Measurements from ENCODE around the gene SURF4. TPM values are rescaled to one million over a fixed set of nuclear protein-coding genes. Genes with fewer than 3 reads are reported as not detected.

The SURF4 gene
- total RNA-seq, 1 donor from 2014 or later, result 211 TPM

DNA sequence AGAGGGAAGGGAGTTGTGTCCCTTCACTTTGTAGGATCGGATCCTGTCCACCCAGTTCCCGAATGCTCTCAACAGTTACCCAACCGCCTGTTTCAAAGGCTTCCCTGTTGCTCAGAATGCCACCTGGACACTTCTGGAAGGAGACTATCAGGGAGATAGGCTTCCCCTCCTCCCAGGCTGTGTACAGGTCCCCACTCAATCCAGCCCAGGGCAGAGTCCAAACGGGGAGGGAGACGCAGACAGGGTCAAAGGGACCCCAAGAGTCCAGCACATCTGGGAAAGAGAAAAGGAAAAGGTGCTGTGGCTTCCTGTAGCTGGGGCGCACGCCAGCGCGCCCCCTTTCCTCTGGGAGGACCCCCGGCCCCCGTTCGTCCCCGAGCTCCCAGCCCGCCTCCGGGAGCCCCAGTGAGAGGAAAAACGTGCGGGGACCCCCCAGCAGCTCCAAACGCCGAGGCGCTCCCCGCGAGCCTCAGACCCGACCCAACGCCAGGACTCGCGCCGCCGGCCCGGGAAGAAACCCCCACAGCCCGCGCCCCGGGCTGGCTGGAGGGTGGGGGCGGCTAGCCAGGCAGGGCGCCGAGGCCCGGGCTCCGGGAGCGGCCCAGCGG, 640 bp downstream of the SURF4 start:
- no peak for DNase-seq (ENCODE audit: low spot score)

GRCh38 chr9:133374612-133375115, 1.2 kb downstream of the SURF4 start:
- DNase-seq (ENCODE audit: low spot score), result no peak

GRCh38 chr9:133372144-133372543, 3.7 kb downstream of the SURF4 start:
- no peak for DNase-seq (ENCODE audit: low spot score)

GRCh38 chr9:133371261-133371711, 4.6 kb downstream of the SURF4 start:
- DNase-seq (ENCODE audit: low spot score), result no peak

DNA sequence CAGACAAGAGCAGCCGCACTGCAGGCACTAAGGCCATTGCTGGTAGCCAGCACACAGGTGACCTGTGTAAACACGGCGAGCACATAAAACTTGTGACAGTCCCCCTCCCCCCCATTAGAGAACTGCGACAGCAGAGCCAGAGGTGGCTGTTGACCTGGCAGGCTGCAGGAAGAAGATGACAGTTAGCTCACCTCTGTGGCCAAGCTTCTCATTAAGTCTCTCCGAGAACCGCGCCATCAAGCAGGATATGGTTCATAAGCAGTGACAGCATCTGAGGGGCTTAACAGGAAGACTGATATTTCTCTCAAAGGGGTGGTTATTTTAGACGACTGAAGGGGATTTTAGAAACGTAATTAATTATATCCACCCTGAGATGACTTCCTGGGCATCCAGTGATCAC, 5.2 kb downstream of the SURF4 start:
- no peak for DNase-seq (ENCODE audit: low spot score)

DNA sequence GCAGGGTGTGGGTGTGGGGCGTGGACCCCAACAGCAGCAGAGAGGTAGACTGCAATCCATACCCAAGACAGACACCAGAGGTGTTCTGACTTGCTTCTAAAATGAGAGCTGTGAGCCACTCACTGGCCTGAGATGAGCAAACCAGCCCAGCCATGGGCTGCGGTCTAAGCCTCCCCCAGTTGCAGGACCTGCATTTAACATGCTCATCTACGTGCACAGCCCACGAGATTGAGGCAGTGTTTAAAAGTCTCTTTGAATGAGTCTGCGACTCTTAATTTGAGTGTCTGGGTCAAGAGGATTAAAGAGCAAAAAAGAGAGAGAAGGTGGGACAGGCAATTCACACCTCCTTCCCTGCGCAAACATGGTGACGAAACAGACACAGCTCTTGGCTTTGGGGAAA, 5.9 kb downstream of the SURF4 start:
- no peak for DNase-seq (ENCODE audit: low spot score)

- no peak for DNase-seq (ENCODE audit: low spot score)
Observed at GRCh38 chr9:133369422-133369821, 6.4 kb downstream of the SURF4 start.

- no peak for DNase-seq (ENCODE audit: low spot score)
Observed at GRCh38 chr9:133368249-133368881, 7.5 kb downstream of the SURF4 start.

GRCh38 chr9:133367778-133368177, 8.1 kb downstream of the SURF4 start:
- no peak for DNase-seq (ENCODE audit: low spot score)

DNA sequence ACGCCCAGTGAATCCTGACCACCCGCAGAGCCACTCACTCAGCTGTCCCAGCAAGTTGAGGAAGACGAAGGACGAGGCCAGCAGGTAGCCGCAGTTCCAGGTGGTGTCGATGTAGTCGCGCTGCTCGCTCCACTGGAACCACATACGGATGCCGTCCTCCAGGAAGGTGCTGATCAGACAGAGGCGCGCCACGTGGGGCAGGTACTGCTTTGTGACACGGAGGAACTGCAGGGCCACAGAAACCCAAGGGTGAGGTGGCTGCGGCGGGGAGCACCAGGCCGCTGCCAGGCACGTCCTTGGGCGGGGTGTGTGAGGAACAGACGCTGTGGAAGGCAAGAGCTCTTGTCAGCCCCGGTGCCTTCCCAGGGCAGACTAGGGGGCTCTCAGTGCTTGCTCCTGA, 8.6 kb downstream of the SURF4 start:
- DNase-seq (ENCODE audit: low spot score), result peak; percentile 81

- peak; percentile 86 for DNase-seq (ENCODE audit: low spot score)
Observed at GRCh38 chr9:133366435-133366834, 9.4 kb downstream of the SURF4 start.

DNA sequence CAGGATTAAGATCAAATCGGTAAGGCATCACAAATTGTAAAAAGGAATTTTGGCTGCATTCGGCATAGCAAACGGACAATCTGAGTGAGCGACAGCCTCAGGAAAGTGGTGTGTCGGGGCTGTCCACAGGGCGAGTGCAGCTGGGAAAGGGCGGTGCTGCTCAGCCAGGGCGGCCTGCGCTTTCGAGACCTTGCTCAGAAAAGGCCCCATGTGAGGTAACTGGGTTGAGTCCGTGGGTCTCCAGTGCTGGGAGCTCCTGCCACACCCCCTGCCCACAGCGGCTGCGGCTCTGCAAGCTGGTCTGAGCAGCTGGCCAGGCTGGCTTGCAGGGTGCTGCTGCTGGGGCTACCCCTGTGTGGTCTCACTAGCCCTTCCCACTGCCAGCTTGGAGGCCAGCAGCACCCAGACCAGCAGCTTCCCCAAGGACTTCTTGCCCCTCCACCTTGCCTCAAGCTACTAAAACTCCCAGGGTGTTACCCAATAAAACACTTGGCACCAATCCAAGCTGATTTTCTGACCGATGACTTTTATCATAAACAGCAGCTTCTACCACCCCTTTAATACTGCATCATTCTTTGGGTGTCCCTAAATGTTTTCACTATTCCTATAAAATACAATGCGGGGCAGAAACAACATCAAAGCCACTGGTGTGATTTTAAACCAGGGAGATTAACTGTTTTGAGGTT, 13.4 kb downstream of the SURF4 start:
- DNase-seq (ENCODE audit: low spot score), result no peak

DNA sequence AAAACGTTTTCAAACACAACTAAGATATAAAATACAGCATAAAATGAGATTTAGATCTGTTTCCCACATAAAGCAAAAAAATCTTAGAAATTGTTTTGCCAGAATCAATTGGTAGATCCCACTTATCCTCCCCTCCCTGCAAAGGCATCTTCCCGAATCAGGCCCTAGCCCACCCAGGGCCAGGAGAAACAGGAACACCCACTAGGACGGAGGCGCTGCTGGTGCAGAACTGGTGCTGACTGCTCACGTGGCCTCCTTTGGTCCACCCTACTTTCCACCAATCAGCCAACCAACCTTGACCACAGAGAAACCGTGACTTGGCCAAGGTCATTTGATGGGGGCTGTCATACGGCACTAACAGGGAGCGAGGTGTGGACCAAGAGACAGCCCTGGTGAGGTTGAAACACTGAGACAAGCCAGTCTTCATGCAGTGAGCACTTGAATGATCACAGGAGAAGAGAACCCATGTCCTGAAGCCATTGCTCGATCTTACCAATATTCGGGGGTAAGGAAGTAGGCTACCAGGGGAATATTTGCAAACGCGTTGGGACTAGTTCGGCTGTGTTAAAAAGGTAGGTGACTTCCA, 14.3 kb downstream of the SURF4 start:
- DNase-seq (ENCODE audit: low spot score), result no peak

GRCh38 chr9:133360400-133361393, 15.2 kb downstream of the SURF4 start:
- DNase-seq (ENCODE audit: low spot score), result no peak

DNA sequence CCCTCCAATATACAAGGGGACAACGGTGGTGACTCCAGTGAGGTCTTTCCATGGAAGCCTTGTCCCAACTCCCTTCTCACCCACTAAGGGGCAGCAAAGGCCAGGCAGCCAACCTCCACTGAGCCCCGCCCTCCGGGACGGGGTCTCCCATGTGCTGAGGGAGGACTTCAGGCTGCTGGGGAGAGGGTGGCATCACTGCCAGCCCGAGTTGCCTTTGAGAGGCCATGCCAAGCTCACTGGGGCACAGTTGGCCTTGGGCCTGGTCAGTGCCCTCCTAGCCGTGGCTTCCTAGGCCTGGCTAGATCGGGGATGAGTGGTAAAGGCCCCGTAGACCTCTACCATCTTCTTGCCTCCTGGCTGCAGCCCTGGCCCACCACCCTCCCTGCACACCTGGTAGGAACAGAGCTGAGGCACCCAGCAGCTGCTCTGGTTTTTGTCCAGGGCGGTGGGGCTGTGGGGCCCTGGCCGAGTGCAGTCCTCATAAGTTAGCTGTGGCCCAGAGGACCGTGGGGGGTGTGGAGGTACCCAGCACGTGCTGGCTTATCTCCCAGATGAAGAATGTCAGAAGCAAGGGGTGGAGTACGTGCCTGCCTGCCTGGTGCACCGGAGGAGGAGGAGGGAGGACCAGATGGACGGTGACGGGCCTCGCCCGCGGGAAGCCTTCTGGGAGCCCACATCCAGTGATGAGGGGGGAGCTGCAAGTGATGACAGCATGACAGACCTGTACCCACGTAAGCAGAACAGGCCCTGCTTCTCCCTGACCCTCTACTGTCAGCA, 16.3 kb downstream of the SURF4 start:
- DNase-seq (ENCODE audit: low spot score), result peak; percentile 85

DNA sequence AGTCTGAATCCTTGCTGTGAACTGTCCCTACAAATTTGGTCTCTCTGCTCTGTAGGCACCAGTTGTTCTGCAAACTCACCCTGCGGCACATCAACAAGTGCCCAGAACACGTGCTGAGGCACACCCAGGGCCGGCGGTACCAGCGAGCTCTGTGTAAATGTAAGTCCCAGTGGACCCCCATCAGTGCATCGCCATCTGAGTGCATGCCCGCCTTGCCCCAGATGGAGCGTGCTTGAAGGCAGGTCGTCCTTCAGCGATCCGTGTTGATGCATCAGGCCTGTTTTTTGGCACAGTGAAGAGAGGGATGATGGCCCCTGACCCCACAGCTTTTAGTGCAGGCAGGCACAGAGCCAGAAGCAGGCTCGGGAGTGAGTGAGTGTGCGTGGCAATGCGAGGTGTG, 18.2 kb downstream of the SURF4 start:
- DNase-seq (ENCODE audit: low spot score), result no peak

DNA sequence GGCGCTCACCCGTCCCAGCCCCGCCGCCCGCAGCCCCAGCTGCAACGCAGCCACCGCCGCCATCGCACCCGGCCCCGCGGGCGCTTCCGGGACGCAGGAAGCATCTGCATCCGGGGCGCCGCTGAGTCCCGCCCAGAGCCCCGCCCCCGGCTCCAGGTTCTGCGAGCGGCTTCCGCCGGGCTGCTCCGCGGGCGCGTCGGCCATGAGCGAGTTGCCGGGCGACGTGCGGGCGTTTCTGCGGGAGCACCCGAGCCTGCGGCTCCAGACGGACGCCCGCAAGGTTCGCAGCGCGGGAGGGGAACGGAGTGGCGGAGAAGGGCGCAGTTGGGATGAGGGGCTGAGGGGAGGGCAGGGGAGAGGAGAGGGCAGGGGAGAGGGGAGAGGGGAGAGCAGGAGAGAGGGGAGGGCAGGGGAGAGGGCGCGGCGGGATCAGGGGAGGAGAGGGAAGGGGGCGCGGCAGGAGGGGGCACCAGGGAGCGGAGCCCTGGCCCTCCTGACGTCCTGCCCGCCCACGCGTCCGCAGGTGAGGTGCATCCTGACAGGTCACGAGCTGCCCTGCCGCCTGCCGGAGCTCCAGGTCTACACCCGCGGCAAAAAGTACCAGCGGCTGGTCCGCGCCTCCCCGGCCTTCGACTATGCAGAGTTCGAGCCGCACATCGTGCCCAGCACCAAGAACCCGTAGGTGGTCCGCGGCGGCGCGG, 19.3 kb downstream of the SURF4 start, which contains the start of the genes SURF1 and SURF2:
SURF1 (minus strand) TSS at position 97 of the 701 bp plus-strand sequence; CDS start at position 63, 34 bp downstream.
SURF2 (plus strand) TSS at position 160 of the 701 bp plus-strand sequence; CDS start at position 203, 43 bp downstream.
- DNase-seq (ENCODE audit: low spot score), result peak; percentile 94

DNA sequence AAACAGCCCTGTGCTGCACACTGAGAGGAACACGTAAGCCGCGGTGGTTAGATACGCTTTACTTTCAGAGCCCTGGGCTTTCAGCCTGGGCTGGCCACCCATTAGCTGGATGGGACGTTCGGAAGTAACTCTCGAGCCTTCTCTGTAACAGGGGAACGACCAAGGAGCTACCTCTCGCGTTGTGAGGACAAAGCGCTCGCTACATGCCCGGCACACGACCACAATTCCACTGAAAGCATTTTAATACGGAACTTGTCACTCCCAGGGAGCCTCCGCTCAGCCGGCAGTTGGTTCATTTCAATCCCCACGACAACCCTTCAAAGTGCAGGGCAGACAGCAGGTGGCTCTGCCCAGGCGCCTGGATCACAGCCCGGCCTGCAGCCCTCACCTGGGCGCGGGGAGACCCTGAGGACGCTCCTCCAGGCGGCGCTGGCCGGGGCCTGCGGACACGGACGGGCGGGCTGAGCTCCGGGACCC, 19.9 kb downstream of the SURF4 start:
- no peak for DNase-seq (ENCODE audit: low spot score)

- no peak for DNase-seq (ENCODE audit: low spot score)
Observed at GRCh38 chr9:133354766-133355165, 21.1 kb downstream of the SURF4 start.
